PFSK-1 (cell line): ENCODE measurements around the gene MT1G. TPM values are rescaled to one million over a fixed set of nuclear protein-coding genes. Genes with fewer than 3 reads are reported as not detected.

ENCODE experiments used
- FOXP2 ChIP-seq: optimal IDR thresholded peaks from 2 replicates; pipeline ENCODE3; 2011; ENCODE audit warnings: borderline replicate concordance, control low read depth, inconsistent platforms; ENCODE audit not compliant: insufficient read depth; ENCODE audit errors: extremely low read length, extremely low read depth
- POLR2AphosphoS5 ChIP-seq: IDR thresholded peaks from 2 replicates; pipeline ENCODE4 v1.6.1; 2012; ENCODE audit warnings: low read depth, mild to moderate bottlenecking, control low read depth, low read length, moderate library complexity
- SIN3A ChIP-seq: IDR thresholded peaks from 2 replicates; pipeline ENCODE4 v1.6.1; 2012; ENCODE audit warnings: mild to moderate bottlenecking, low read length, moderate library complexity, borderline replicate concordance; ENCODE audit not compliant: insufficient read depth
- TAF1 ChIP-seq: IDR thresholded peaks from 2 replicates; pipeline ENCODE4 v1.6.1; 2012; ENCODE audit warnings: low read length, control low read depth, borderline replicate concordance; ENCODE audit not compliant: insufficient read depth
- polyA plus RNA-seq: library from polyadenylated mRNA; unstranded; fragments of >200 nt; gene quantifications from one replicate; pipeline ENCODE4 v1.2.1, GENCODE V29; 2012; ENCODE audit warnings: low read depth, missing spikeins; ENCODE audit not compliant: insufficient read length
- TF ChIP-seq, protein P1 (sequence below), 2 experiments: IDR thresholded peaks; 2 replicates each; pipeline versions ENCODE4 v1.6.1 to v1.8.0; 2011 to 2012; ENCODE audit warnings: low read depth in 2 of 2, low read length in 2 of 2, control low read depth in 1 of 2, inconsistent platforms in 1 of 2, mild to moderate bottlenecking in 1 of 2, moderate library complexity in 1 of 2; ENCODE audit not compliant: insufficient read depth in 1 of 2

The MT1G gene
- not detected for polyA plus RNA-seq

DNA sequence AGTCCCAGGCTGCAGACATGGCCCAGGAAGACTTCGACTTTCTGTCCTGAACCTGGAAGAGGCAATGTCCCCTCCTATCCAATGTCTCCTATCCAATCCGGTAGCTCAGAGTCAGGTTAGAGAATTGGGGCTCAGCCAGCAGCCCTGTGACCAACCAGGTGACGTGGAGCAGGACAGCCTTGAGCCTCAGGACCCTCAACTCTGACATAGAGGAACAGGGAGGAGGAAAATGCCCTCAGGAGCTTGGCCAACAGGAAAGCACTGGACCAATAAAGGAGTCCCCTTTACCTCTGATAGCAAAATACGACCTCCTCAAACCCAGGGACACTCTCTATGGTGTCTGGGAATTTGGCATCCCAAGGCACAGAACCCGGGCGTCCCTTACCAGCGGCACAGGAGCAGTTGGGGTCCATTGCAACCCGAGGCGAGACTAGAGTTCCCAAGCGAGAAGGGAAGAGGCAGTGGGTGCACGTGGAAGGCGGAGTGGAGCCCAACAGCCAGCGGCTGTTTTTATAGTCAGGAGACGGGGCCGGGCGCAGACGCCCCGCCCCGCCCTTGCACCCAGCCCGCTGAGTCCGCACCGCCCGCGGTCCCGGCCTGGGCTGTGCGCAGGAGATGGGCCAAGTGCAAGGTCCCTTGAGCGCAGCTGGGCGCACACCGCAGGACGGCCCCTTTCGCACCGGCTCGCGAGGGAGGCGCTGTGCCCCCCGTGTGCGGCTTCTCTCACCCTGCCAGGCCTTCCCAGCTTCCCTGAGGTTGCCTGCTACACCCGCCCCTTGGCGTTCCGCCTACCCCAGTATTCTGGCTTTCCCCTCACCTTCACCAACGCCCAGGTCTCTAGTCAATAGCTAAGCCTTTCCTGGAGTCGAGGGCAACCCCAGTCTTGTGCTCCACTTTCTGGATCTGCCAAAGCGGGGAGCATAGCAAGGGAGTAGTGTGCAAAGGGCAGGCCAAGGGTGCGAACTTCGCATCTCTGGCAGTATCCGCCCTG, at the start of gene MT1G:
Gene MT1G (minus strand): TSS at position 485 of the 991 bp plus-strand sequence. CDS start 72 bp downstream, at position 413.
- TF ChIP-seq POLR2AphosphoS5 = no peak
- TF ChIP-seq, protein P1, sequence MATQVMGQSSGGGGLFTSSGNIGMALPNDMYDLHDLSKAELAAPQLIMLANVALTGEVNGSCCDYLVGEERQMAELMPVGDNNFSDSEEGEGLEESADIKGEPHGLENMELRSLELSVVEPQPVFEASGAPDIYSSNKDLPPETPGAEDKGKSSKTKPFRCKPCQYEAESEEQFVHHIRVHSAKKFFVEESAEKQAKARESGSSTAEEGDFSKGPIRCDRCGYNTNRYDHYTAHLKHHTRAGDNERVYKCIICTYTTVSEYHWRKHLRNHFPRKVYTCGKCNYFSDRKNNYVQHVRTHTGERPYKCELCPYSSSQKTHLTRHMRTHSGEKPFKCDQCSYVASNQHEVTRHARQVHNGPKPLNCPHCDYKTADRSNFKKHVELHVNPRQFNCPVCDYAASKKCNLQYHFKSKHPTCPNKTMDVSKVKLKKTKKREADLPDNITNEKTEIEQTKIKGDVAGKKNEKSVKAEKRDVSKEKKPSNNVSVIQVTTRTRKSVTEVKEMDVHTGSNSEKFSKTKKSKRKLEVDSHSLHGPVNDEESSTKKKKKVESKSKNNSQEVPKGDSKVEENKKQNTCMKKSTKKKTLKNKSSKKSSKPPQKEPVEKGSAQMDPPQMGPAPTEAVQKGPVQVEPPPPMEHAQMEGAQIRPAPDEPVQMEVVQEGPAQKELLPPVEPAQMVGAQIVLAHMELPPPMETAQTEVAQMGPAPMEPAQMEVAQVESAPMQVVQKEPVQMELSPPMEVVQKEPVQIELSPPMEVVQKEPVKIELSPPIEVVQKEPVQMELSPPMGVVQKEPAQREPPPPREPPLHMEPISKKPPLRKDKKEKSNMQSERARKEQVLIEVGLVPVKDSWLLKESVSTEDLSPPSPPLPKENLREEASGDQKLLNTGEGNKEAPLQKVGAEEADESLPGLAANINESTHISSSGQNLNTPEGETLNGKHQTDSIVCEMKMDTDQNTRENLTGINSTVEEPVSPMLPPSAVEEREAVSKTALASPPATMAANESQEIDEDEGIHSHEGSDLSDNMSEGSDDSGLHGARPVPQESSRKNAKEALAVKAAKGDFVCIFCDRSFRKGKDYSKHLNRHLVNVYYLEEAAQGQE (IDR thresholded peaks at IDR 0.05; ENCODE audit: insufficient read depth in 1 of 2, low read depth in 2 of 2, low read length in 2 of 2) = no peak
- TF ChIP-seq FOXP2 = no peak
- TF ChIP-seq TAF1 = no peak
- TF ChIP-seq SIN3A = no peak

DNA sequence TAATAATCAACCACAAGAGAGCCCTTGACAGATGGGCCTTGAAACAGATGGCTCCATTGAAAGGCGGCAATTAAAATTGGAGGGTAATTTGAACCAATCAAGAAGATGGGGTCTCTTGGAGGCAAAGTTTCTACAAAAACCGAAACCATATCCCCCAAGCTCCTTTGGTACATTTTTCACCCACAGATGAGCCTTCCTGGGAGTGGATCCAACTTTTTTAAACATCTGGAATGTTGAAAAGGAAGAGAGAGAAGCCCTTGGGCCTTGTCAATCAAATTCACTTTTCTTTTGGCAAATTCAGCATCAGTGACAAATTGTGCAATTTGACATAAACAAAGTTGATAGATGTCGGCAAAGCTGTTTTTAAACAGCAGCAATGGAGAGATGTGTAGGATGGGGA, 48.9 kb upstream of the MT1G start:
- TF ChIP-seq, protein P1 (IDR thresholded peaks at IDR 0.05; ENCODE audit: insufficient read depth in 1 of 2, low read depth in 2 of 2, low read length in 2 of 2) = no peak
- TF ChIP-seq TAF1 = no peak
- TF ChIP-seq FOXP2 = no peak
- TF ChIP-seq POLR2AphosphoS5 = no peak
- no peak for TF ChIP-seq SIN3A

DNA sequence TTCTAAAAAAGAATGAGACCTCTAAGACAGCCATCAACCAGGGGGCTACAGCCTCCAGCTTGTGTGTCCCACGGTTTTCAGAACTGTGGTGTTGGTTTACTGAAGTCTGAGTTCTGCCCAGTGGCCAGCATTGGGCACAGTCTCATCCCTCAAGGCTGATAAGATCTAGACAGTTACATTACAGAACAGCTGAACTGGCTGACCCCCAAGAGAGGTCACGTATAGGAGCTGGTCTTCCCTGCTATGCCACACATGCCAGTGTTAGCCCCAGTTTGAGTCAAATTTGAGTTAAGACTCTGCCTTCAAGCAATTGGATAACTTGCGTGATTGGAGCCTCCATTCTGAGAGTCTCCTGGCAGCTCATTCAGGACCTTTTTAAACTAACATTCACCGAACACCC, 47.3 kb upstream of the MT1G start:
- TF ChIP-seq TAF1 (no peak), FOXP2 (no peak), SIN3A (no peak), POLR2AphosphoS5 (no peak)
- TF ChIP-seq, protein P1 (IDR thresholded peaks at IDR 0.05; ENCODE audit: insufficient read depth in 1 of 2, low read depth in 2 of 2, low read length in 2 of 2) = no peak

DNA sequence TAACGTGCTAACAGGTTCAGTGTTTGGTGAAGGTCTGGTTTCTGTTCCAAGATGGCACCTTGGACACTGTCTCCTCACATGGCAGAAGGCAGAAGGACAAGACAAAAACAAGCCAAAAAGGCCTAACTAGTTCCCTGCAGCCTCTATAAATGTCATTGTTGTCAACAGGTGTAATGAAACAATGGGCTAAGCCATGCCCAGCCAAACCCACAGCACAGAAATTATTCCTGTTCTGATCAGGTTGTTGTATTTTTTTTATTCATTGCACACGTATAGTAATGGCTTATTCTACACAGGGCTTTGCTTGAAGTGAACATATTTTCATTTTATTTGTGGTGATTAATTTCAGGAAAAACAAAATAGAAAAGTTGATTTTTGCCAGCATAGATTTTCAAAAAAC, 45.9 kb upstream of the MT1G start:
- no peak for TF ChIP-seq TAF1
- no peak for TF ChIP-seq POLR2AphosphoS5
- TF ChIP-seq, protein P1 (IDR thresholded peaks at IDR 0.05; ENCODE audit: insufficient read depth in 1 of 2, low read depth in 2 of 2, low read length in 2 of 2) = no peak
- no peak for TF ChIP-seq FOXP2
- no peak for TF ChIP-seq SIN3A

DNA sequence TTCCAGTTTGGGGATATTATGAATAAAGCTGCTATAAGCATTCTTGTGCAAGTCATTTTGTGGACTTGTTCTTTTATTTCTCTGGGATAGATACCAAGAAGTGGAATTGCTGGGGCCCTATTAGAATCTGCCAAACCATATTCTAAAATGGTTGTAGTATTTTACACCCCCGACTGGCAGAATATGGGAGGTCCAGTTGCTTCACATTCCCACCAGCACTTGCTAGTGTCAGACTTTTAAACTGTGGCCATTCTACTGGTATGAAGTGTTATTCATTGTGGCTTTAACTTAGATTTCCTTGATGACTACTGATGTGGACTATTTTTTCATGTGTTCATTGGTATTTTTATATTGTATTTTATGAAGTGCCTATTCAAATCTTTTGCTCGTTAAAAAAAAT, 44.0 kb upstream of the MT1G start:
- TF ChIP-seq FOXP2 (no peak), POLR2AphosphoS5 (no peak), TAF1 (no peak), SIN3A (no peak)
- TF ChIP-seq, protein P1 (IDR thresholded peaks at IDR 0.05; ENCODE audit: insufficient read depth in 1 of 2, low read depth in 2 of 2, low read length in 2 of 2) = no peak
